IMR-90 (cell line): Measurements from ENCODE around the gene ALLC. TPM values are rescaled to one million over a fixed set of nuclear protein-coding genes. Genes with fewer than 3 reads are reported as not detected.

Source experiments
- ATAC-seq: fragments of 200-7000 bp; cut with Tn5 transposase; 2 replicates; pipeline ENCODE4 v1.9.1; 2020; ENCODE audit warnings: low read depth, mild to moderate bottlenecking, moderate library complexity
- BruUV-seq: library from RNA; stranded (reverse); fragments of 400-500 nt; replicated peaks from 2 replicates; lab custom pipeline; 2021; lab: Mats Ljungman, UMichigan
- CTCF ChIA-PET: fragments of 300-600 bp; formaldehyde crosslinking; extraction: SDS; loops from one replicate; lab custom pipeline; 2021; ENCODE audit warnings: antibody characterized with exemption; lab: Yijun Ruan, JAX
- POLR2A ChIA-PET: fragments of 300-600 bp; sonication (Branson Sonifier 250); formaldehyde crosslinking; loops from one replicate; lab custom pipeline; 2022; ENCODE audit warnings: antibody characterized with exemption; ENCODE audit not compliant: unreplicated experiment; lab: Charles Lee
- DNase-seq: peaks from one replicate; pipeline ENCODE4 v3.0.0; 2013
- H2AFZ ChIP-seq: replicated peaks from 2 replicates; pipeline ENCODE3; 2013; ENCODE audit warnings: low read length, mild to moderate bottlenecking; ENCODE audit not compliant: poor library complexity
- H2AK5ac ChIP-seq: 2 replicates; pipeline ENCODE4 v1.6.1; 2013; ENCODE audit warnings: low read depth, low read length, inconsistent platforms
- H2AK9ac ChIP-seq: replicated peaks from 2 replicates; pipeline ENCODE3; 2013; ENCODE audit warnings: mild to moderate bottlenecking, low read depth, low read length, moderate library complexity; ENCODE audit not compliant: poor library complexity
- H2BK120ac ChIP-seq: 2 replicates; pipeline ENCODE4 v1.6.1; 2013; ENCODE audit warnings: low read depth, low read length, inconsistent platforms
- H2BK15ac ChIP-seq: 3 replicates; pipeline ENCODE4 v1.6.1; 2013; ENCODE audit warnings: low read depth, low read length, inconsistent platforms
- H2BK20ac ChIP-seq: 2 replicates; pipeline ENCODE4 v1.6.1; 2013; ENCODE audit warnings: low read depth, mild to moderate bottlenecking, inconsistent platforms, low read length, moderate library complexity
- H2BK5ac ChIP-seq: 2 replicates; pipeline ENCODE4 v1.6.1; 2013; ENCODE audit warnings: mild to moderate bottlenecking, low read depth, low read length, inconsistent platforms; ENCODE audit not compliant: poor library complexity, severe bottlenecking
- H3K14ac ChIP-seq: replicated peaks from 2 replicates; pipeline ENCODE4 v1.6.1; 2013; ENCODE audit warnings: low read depth, low read length, inconsistent platforms
- H3K18ac ChIP-seq: 2 replicates; pipeline ENCODE4 v1.6.1; 2013; ENCODE audit warnings: low read depth, low read length, control low read depth
- H3K23ac ChIP-seq: 2 replicates; pipeline ENCODE4 v1.6.1; 2013; ENCODE audit warnings: low read depth, low read length, inconsistent platforms
- H3K27ac ChIP-seq: 2 replicates; pipeline ENCODE4 v1.5.1; 2013; ENCODE audit warnings: mild to moderate bottlenecking, control low read depth, low read length; ENCODE audit not compliant: insufficient read depth
- H3K27me3 ChIP-seq: 2 replicates; pipeline ENCODE4 v1.6.1; 2013; ENCODE audit warnings: low read length; ENCODE audit not compliant: control insufficient read depth, insufficient read depth
- H3K36me3 ChIP-seq: 2 replicates; pipeline ENCODE4 v1.6.1; 2013; ENCODE audit warnings: low read length, mixed read lengths; ENCODE audit not compliant: control insufficient read depth, insufficient read depth
- H3K4ac ChIP-seq: 2 replicates; pipeline ENCODE4 v1.6.1; 2013; ENCODE audit warnings: low read depth, low read length, inconsistent platforms
- H3K4me1 ChIP-seq: 2 replicates; pipeline ENCODE4 v1.6.1; 2013; ENCODE audit warnings: low read length, mixed read lengths; ENCODE audit not compliant: control insufficient read depth, insufficient read depth
- H3K4me2 ChIP-seq: 2 replicates; pipeline ENCODE4 v1.6.1; 2013; ENCODE audit warnings: low read depth, mild to moderate bottlenecking, control low read depth, low read length, moderate library complexity
- H3K4me3 ChIP-seq: 2 replicates; pipeline ENCODE4 v1.5.1; 2013; ENCODE audit warnings: low read depth, mild to moderate bottlenecking, control low read depth, low read length, moderate library complexity; ENCODE audit not compliant: insufficient read depth
- H3K56ac ChIP-seq: 2 replicates; pipeline ENCODE4 v1.6.1; 2013; ENCODE audit warnings: low read length, inconsistent platforms; ENCODE audit not compliant: insufficient read depth; ENCODE audit errors: extremely low read depth
- H3K79me1 ChIP-seq, 2 experiments: 2 replicates each; pipeline ENCODE4 v1.6.1; 2013; ENCODE audit warnings: low read length in 2 of 2, inconsistent platforms in 1 of 2, low read depth in 1 of 2
- H3K9ac ChIP-seq: 2 replicates; pipeline ENCODE4 v1.6.1; 2013; ENCODE audit warnings: low read depth, low read length, control low read depth
- H3K9me1 ChIP-seq: 2 replicates; pipeline ENCODE4 v1.6.1; 2013; ENCODE audit warnings: low read length, inconsistent platforms; ENCODE audit not compliant: insufficient read depth
- H3K9me3 ChIP-seq: 2 replicates; pipeline ENCODE4 v1.6.1; 2013; ENCODE audit warnings: low read length; ENCODE audit not compliant: control insufficient read depth, insufficient read depth
- H4K20me1 ChIP-seq: 2 replicates; pipeline ENCODE4 v1.6.1; 2013; ENCODE audit warnings: low read length, inconsistent platforms; ENCODE audit not compliant: insufficient read depth
- H4K5ac ChIP-seq: 2 replicates; pipeline ENCODE4 v1.6.1; 2013; ENCODE audit warnings: mild to moderate bottlenecking, low read depth, low read length, control low read depth
- H4K8ac ChIP-seq, 2 experiments: 2 replicates each; pipeline ENCODE4 v1.6.1; 2013; ENCODE audit warnings: low read depth in 2 of 2, low read length in 2 of 2, control low read depth in 1 of 2, inconsistent platforms in 1 of 2
- H4K91ac ChIP-seq: 2 replicates; pipeline ENCODE4 v1.6.1; 2013; ENCODE audit warnings: low read depth, low read length, inconsistent platforms; ENCODE audit not compliant: insufficient read depth
- BHLHE40 ChIP-seq: fragments of 150-350 bp; IDR thresholded peaks from 2 replicates; pipeline ENCODE4 v1.6.1; 2016; ENCODE audit warnings: mild to moderate bottlenecking, low read depth, low read length
- CEBPB ChIP-seq: IDR thresholded peaks from 2 replicates; pipeline ENCODE4 v1.6.1; 2012; ENCODE audit warnings: low read depth, low read length, improper control_type of control experiment
- FOS ChIP-seq: fragments of 150-350 bp; IDR thresholded peaks from 2 replicates; pipeline ENCODE4 v1.6.1; 2016; ENCODE audit warnings: low read depth, low read length
- MAFK ChIP-seq: IDR thresholded peaks from 2 replicates; pipeline ENCODE4 v1.6.1; 2012; ENCODE audit warnings: low read depth, low read length, improper control_type of control experiment
- NFE2L2 ChIP-seq: fragments of 150-350 bp; IDR thresholded peaks from 2 replicates; pipeline ENCODE4 v1.6.1; 2016; ENCODE audit warnings: low read depth, mild to moderate bottlenecking, low read length
- RAD21 ChIP-seq: IDR thresholded peaks from 2 replicates; pipeline ENCODE4 v1.6.1; 2012; ENCODE audit warnings: low read length, improper control_type of control experiment
- RFX5 ChIP-seq: IDR thresholded peaks from 2 replicates; pipeline ENCODE4 v1.8.0; 2012; ENCODE audit warnings: low read depth, mild to moderate bottlenecking, low read length, moderate library complexity
- WGBS, 2 experiments: methylation state at CpG; one replicate each; pipeline versions ENCODE4 v1.1.5 to v1.1.7; 2013; ENCODE audit warnings: missing lambda C conversion rate in 2 of 2; ENCODE audit not compliant: insufficient read length in 1 of 2; ENCODE audit errors: extremely low coverage in 2 of 2; 5-methylcytosine and 5-hydroxymethylcytosine counted together
- dilution Hi-C: fragments of 300-500 bp; cut with HindIII; formaldehyde crosslinking; loops from one replicate; pipeline ENCODE4 v1.14.3; 2018; ENCODE audit warnings: low sequenced_read_pairs; ENCODE audit not compliant: unreplicated experiment
- in situ Hi-C: fragments of 300-500 bp; cut with MboI; formaldehyde crosslinking; loops from 3 replicates; pipeline ENCODE4 v1.14.3; 2019; ENCODE audit warnings: low sequenced_read_pairs, inconsistent platforms, mixed read lengths
- intact Hi-C: fragments of 100-400 bp; cut with micrococcal nuclease; formaldehyde crosslinking; loops from 2 replicates; pipeline ENCODE4 v1.10.0; 2022
- polyA plus RNA-seq, 3 experiments: library from polyadenylated mRNA; depleted of rRNA; stranded (reverse); fragments of >200 nt; gene quantifications; 2 replicates each; pipeline ENCODE4 v1.2.3, GENCODE V29; 2012; ENCODE audit warnings: low replicate concordance in 1 of 3
- total RNA-seq: library from RNA; depleted of rRNA; stranded (reverse); fragments of >200 nt; gene quantifications from 2 replicates; pipeline ENCODE4 v1.2.3, GENCODE V29; 2012
- TF ChIP-seq, protein P1 (sequence below): conservative IDR thresholded peaks from 2 replicates; pipeline ENCODE4 v1.5.1; 2012; ENCODE audit warnings: mild to moderate bottlenecking, low read depth, low read length, improper control_type of control experiment

The ALLC gene
- total and polyA plus RNA-seq, 2 of the 4 experiments (the other 2 are of a cell fraction), result not detected

DNA sequence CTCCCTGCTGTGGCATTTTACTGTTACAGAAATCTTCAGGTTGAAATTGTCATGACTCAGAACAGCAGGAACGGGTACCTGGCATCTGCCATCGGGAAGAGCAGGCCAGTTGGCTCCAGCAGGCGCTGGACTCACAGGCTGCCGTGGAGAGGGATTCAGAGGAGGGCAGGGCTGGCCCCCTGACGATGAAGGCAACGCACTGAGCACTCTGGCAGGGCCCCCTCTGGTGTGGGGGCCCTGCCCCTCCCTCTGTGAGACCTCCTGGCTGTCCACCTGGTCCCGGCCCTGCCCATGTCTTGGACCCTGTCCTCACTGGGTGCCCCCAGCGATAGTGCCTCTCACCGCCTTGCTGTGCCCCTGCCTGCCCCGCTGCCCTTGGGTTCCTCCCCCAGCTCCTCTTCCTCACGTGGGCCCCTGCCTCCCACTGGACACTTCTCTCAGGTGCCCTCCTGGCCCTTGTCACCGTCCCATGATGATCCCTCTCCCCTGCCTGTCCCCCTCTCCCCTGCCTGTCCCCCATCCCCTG, 23.3 kb upstream of the ALLC start:
- no peak overlapping the region for H2BK5ac ChIP-seq
- no peak overlapping the region for H2AK5ac ChIP-seq
- H4K91ac ChIP-seq, result no peak overlapping the region
- DNase-seq, result no peak
- H3K27me3 ChIP-seq, result peaks cover 9% of the 10 kb centered on the region; the same call in 1 of the 2 replicates
- no peaks in the 10 kb centered on the region for H3K36me3 ChIP-seq
- BruUV-seq, result no TSS peak
- no peak for ATAC-seq
- no peak overlapping the region for H2AK9ac ChIP-seq
- POLR2A ChIA-PET, result no interaction called here
- H3K4me1 ChIP-seq, result no peaks in the 10 kb centered on the region; the same call in 1 of the 2 replicates
- dilution Hi-C loops (no loop called here), in situ Hi-C loops (no loop called here), intact Hi-C loops (loop anchor here (5.0 kb wide), 1 partner anchor 37 kb away; the partner anchor contains the start of gene COLEC11)
- no peak overlapping the region for H2BK20ac ChIP-seq
- H3K9me1 ChIP-seq, result no peaks in the 10 kb centered on the region
- WGBS, 2 experiments, result 87% methylated on average over 7 of the region's 12 CpGs; no CpG with 5 or more reads in 1 of the 2 experiments
- H3K9me3 ChIP-seq, result no peaks in the 10 kb centered on the region
- no peak overlapping the region for H2BK15ac ChIP-seq
- H3K27ac ChIP-seq, result no peak overlapping the region
- H3K9ac ChIP-seq, result no peak overlapping the region
- no peak overlapping the region for H3K23ac ChIP-seq
- H4K8ac ChIP-seq, result no peak overlapping the region
- no peaks in the 10 kb centered on the region for H4K20me1 ChIP-seq
- CTCF ChIA-PET, result no interaction called here
- no peaks in the 10 kb centered on the region for H3K79me1 ChIP-seq
- no peak overlapping the region for H3K4me2 ChIP-seq
- H3K14ac ChIP-seq, result no peak overlapping the region
- no peak overlapping the region for H2AFZ ChIP-seq
- no peak overlapping the region for H3K18ac ChIP-seq
- H3K4ac ChIP-seq, result no peak overlapping the region
- H3K4me3 ChIP-seq, result no peak overlapping the region
- no peak overlapping the region for H2BK120ac ChIP-seq
- no peak overlapping the region for H4K5ac ChIP-seq
- no peak for TF ChIP-seq NFE2L2
- no peak for TF ChIP-seq BHLHE40
- no peak for TF ChIP-seq RFX5
- TF ChIP-seq RAD21, result no peak
- no peak for TF ChIP-seq FOS
- no peak for TF ChIP-seq MAFK
- TF ChIP-seq, protein P1, sequence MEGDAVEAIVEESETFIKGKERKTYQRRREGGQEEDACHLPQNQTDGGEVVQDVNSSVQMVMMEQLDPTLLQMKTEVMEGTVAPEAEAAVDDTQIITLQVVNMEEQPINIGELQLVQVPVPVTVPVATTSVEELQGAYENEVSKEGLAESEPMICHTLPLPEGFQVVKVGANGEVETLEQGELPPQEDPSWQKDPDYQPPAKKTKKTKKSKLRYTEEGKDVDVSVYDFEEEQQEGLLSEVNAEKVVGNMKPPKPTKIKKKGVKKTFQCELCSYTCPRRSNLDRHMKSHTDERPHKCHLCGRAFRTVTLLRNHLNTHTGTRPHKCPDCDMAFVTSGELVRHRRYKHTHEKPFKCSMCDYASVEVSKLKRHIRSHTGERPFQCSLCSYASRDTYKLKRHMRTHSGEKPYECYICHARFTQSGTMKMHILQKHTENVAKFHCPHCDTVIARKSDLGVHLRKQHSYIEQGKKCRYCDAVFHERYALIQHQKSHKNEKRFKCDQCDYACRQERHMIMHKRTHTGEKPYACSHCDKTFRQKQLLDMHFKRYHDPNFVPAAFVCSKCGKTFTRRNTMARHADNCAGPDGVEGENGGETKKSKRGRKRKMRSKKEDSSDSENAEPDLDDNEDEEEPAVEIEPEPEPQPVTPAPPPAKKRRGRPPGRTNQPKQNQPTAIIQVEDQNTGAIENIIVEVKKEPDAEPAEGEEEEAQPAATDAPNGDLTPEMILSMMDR, result no peak
- TF ChIP-seq CEBPB, result no peak
- no peak overlapping the region for H3K56ac ChIP-seq
